HAP-1 (cell line): ENCODE data around the gene CPNE4.

ENCODE experiments used
- DNase-seq, 2 experiments: peaks; one replicate each; pipeline ENCODE4 v3.0.0-alpha.2; 2016 to 2020; ENCODE audit warnings: low spot score in 2 of 2
- H3K27me3 ChIP-seq: fragments of 250-450 bp; sonication (Bioruptor Pico); 2 replicates; pipeline ENCODE4 v1.5.1; 2020; ENCODE audit warnings: low read depth, mild to moderate bottlenecking, moderate library complexity
- H3K36me3 ChIP-seq: fragments of 250-450 bp; sonication (Bioruptor Pico); replicated peaks from 2 replicates; pipeline ENCODE4 v1.5.1; 2020; ENCODE audit warnings: mild to moderate bottlenecking
- H3K4me1 ChIP-seq: fragments of 250-450 bp; sonication (Bioruptor Pico); 2 replicates; pipeline ENCODE4 v1.5.1; 2020; ENCODE audit warnings: mild to moderate bottlenecking
- H3K4me3 ChIP-seq: fragments of 250-450 bp; sonication (Bioruptor Pico); 2 replicates; pipeline ENCODE4 v1.5.1; 2020; ENCODE audit warnings: mild to moderate bottlenecking, moderate library complexity
- H3K9me3 ChIP-seq: fragments of 250-450 bp; sonication (Bioruptor Pico); 2 replicates; pipeline ENCODE4 v1.5.1; 2020; ENCODE audit warnings: mild to moderate bottlenecking, moderate library complexity
- in situ Hi-C: fragments of 300-500 bp; cut with MboI; formaldehyde crosslinking; loops from 3 replicates; pipeline ENCODE4 v1.14.3; 2020; ENCODE audit warnings: low sequenced_read_pairs, inconsistent platforms, mixed read lengths

CPNE4 gene

DNA sequence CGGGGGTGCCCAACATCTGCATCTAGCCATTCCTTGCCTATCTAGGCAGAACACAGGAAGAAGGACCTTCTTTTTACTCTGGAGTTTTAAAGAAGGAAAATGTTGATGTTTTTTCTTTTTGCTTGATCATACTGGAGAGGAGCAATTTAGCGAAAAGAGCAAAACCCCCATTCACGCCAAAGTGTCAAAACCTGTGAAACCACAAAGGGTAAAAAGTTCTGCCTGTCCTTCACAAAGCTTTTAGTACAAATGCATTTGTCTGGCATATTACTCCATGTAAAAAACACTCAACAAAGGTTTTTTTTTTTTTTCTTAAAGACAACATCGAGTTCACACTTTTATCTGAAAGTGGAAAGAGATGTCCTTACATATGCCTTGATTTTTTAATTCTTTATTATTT lies 317.9 kb downstream of the CPNE4 start:
- DNase-seq = no peak
- Histone ChIP-seq H3K36me3 (no peaks in the 10 kb centered on the region), H3K4me1 (no peaks in the 10 kb centered on the region), H3K9me3 (no peaks in the 10 kb centered on the region), H3K27me3 (no peaks in the 10 kb centered on the region), H3K4me3 (no peak overlapping the region)
- in situ Hi-C loops = no loop called here

DNA sequence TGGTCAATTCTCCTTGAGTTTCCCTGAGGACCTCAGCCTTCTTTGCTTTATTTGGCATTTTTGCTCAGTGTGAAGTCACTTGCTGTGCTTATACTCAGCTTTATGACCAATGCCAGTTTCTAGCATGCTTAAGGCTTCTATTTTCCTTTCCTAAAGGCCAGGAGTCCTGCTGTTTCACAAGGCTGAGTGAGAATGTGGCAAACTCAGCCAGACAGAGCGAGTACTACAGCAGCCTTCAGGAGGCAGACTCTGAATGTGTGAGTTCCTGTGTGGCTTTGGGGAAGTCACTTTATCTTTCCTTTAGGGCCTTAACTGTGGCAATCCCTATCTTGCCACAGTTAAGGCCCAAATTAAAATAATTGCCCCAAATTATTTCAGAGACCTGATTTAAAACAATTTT lies 318.8 kb downstream of the CPNE4 start:
- in situ Hi-C loops = no loop called here
- no peaks in the 10 kb centered on the region for H3K36me3 ChIP-seq
- no peaks in the 10 kb centered on the region for H3K27me3 ChIP-seq
- no peaks in the 10 kb centered on the region for H3K9me3 ChIP-seq
- no peak overlapping the region for H3K4me3 ChIP-seq
- DNase-seq = no peak
- H3K4me1 ChIP-seq = no peaks in the 10 kb centered on the region

DNA sequence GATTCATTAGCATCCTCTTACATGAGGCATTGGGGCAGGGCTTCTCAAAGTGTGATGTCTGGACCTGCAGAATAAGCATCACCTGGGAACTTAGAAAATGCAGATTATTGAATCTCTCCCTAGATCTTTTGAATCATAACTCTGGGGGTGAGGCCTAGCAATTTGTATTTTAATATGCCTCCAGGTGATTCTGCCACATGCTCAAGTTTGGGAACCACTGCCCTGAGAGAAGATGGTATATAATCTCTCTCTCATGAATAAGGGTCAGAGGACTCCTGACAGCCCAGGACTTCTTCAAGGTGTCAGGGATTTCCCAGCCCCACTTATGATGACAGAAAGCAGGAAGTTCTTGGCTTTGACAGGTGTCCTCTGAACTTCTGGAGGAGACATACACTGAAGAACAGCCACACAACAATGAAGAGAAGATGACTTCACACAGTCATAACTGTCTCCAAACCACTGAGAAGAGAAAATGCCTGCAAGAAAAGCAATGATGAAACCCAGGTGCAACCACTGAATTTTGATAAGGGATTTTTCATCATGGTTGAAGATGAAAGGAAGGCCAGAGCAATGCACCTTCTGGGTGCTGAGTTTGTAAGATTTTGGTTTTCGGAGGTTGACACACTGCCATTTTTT lies 320.1 kb downstream of the CPNE4 start:
- no peak for DNase-seq
- Histone ChIP-seq H3K27me3 (no peaks in the 10 kb centered on the region), H3K36me3 (no peaks in the 10 kb centered on the region), H3K4me1 (no peaks in the 10 kb centered on the region), H3K9me3 (no peaks in the 10 kb centered on the region), H3K4me3 (no peak overlapping the region)
- in situ Hi-C loops = no loop called here

DNA sequence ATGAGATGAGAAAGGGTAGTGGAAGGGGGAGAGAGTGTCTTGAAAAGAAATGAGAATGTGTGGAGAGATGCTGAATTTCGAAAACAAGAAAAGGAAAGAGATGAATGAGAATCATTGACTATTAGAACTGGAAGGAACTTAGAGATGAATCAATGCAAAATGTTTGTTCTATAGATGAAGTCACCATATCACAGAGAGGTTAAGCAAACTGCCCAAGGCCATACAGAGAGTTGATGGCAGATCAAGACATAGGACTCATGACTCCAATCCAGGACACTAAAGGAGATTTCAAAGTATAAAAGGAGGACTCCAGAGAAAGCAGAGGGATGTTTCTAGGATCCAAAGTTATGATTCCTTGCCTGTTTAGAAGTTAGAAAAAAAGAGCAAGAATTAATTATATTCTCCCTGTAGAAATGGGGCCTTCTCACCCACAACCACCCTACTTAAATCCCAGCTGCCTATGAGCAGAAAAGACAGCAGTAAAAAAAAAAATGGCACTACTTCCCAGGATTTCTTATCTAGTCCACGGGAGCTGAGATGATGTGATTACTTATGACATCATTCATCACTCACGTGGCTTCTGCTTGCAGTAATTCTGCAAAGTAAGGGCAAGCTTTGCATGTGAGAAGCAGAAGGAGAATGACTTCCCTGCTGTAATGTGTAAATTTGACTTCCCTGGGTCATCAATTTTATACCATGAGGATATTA lies 321.2 kb downstream of the CPNE4 start:
- Histone ChIP-seq H3K4me3 (no peak overlapping the region), H3K4me1 (no peaks in the 10 kb centered on the region), H3K36me3 (no peaks in the 10 kb centered on the region), H3K9me3 (no peaks in the 10 kb centered on the region), H3K27me3 (no peaks in the 10 kb centered on the region)
- in situ Hi-C loops = no loop called here
- no peak for DNase-seq

DNA sequence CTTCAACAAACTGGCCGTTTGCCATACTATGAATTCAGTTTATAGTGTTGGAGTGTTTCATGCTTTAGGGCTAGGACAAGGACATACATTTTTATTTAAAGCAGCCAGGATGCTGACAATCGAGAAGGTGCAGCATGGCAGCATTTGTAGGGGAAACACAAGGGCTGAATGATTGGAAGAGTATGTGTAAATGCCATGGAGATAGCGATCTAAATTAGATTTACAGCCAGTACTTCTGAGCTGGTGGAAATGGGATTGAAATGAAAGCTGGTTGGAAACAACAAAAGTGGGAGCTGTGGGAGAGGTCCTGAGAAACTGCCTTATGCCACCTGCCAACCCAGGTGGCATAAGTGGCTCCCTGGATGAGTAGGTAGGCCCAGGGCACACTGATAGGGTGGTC lies 322.2 kb downstream of the CPNE4 start:
- no peaks in the 10 kb centered on the region for H3K9me3 ChIP-seq

DNA sequence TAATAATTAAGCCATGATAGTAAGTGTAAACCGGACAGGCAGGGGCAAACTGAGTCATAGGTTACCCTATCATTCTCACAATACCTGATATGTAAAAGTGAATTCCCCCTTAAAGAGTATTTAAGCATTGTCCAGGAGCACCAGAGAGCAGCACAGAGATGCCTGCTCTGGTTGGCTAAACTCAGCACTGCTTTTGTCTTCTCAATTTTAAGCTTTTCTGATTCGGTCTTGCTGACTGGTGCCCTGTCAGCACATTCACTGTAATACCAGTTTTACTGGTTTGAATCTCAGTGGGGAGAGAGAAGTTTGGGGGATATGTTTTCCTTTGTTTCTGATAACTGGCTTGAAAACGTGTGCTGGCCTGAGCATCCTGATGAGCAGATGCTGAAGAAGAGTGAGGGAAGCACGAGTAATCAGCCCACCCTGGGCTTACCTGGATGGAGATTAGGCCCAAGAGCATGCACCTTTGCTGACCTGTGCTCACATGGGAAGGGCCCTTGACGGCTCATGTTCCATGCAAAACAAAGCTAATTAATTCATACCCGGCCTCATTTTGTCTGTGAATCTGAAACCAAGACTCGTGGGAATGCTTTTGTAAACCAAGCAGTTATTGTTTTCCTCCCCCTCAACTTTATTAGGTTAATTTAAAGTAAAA lies 323.6 kb downstream of the CPNE4 start:
- no peak for DNase-seq
- in situ Hi-C loops = no loop called here
- H3K36me3 ChIP-seq = no peaks in the 10 kb centered on the region
- no peaks in the 10 kb centered on the region for H3K4me1 ChIP-seq
- no peak overlapping the region for H3K4me3 ChIP-seq
- H3K9me3 ChIP-seq = no peaks in the 10 kb centered on the region
- no peaks in the 10 kb centered on the region for H3K27me3 ChIP-seq

More for the DNA sequence above, 322.2 kb downstream of the CPNE4 start:
- in situ Hi-C loops = no loop called here
- Histone ChIP-seq H3K4me1 (no peaks in the 10 kb centered on the region), H3K4me3 (no peak overlapping the region), H3K27me3 (no peaks in the 10 kb centered on the region), H3K36me3 (no peaks in the 10 kb centered on the region)
- DNase-seq = no peak

DNA sequence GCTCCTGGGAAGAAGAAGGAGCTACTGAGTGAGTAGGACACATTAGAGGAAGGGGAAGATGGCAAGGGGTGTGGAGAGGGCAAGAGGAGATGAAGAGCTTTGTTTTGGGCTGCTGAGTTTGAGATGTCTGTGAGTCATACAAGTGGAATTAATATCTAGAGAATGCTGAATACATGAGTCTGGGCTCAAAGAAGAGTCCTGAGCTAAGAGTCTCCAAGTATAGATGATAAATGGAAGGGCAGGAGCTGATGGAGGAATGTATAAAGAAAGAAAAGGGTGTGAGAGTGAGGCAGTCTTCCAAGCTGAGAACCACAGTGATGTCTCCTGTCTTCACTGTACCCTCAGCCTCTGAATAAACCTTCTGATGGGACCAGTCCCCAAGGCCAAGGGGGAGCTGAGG lies 326.6 kb downstream of the CPNE4 start:
- H3K4me3 ChIP-seq = no peak overlapping the region
- H3K36me3 ChIP-seq = no peaks in the 10 kb centered on the region
- H3K27me3 ChIP-seq = no peaks in the 10 kb centered on the region
- in situ Hi-C loops = no loop called here
- DNase-seq = no peak
- H3K9me3 ChIP-seq = no peaks in the 10 kb centered on the region
- H3K4me1 ChIP-seq = no peaks in the 10 kb centered on the region

DNA sequence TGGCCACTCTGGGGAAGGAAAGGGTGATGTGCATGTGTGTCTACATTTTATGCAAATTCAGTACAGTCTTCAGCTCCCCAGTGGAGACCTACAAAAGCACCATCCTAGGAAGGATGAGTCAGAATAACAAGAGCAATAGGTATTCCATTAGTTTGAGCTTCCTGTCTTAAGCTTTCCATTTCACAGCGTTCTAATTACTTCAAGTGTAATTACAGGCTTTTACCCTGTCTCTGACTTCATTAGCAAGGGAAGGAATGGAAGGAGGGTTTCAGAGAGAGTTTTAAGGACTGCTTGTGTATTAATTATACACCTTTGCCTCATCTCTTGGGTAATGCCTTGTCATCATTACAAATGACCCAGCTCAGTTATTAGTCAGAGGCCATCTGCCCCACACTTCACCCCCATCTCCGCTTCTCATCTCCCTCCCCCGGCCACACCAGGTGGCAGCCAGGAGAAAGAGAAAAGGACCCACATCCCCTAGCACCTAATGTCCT lies 329.2 kb downstream of the CPNE4 start:
- Histone ChIP-seq H3K4me3 (no peak overlapping the region), H3K4me1 (no peaks in the 10 kb centered on the region), H3K27me3 (no peaks in the 10 kb centered on the region), H3K9me3 (no peaks in the 10 kb centered on the region), H3K36me3 (no peaks in the 10 kb centered on the region)
- in situ Hi-C loops = no loop called here
- no peak for DNase-seq

DNA sequence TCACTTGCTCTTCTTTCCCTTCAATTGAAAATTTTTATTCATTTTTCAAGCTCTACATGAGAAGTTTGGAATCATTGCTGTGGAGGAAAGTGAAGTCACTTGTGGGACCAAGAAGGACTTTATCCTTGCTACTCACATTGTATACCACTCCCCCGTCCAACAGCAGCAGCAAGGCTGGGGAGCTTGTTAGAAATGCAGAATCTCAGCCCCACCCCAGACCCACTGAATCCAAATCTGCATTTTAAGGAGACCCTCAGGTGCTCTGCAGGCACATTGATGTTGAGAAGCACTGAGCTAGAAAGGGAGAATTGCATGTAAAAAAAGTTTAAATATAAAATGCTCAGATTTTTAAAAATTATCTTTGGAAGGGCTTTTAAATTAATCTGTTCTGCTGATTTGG lies 329.7 kb downstream of the CPNE4 start:
- Histone ChIP-seq H3K9me3 (no peaks in the 10 kb centered on the region), H3K4me3 (no peak overlapping the region), H3K36me3 (no peaks in the 10 kb centered on the region), H3K27me3 (no peaks in the 10 kb centered on the region), H3K4me1 (no peaks in the 10 kb centered on the region)
- DNase-seq = no peak
- in situ Hi-C loops = no loop called here

DNA sequence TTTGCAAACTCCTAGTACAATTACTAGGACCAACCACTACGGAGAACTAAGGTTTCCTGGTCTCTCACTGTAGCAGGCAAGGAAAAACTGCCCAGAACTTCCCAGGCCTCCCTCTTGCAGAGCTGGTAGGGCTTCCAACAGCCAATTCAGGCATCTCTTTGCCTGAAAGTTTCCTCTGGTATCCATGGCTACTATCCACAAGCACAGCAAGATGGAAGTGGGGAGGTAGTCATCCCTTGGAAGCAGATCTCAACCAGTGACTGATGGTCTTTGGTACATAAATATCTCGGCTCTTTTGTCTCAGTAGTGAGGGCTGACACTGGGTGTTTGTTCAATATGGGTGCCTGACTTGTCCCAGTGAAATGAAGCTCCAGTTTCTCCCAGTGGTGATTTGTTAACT lies 330.7 kb downstream of the CPNE4 start:
- in situ Hi-C loops = no loop called here
- no peaks in the 10 kb centered on the region for H3K4me1 ChIP-seq
- H3K36me3 ChIP-seq = no peaks in the 10 kb centered on the region
- H3K9me3 ChIP-seq = no peaks in the 10 kb centered on the region
- H3K27me3 ChIP-seq = no peaks in the 10 kb centered on the region
- H3K4me3 ChIP-seq = no peak overlapping the region
- no peak for DNase-seq

DNA sequence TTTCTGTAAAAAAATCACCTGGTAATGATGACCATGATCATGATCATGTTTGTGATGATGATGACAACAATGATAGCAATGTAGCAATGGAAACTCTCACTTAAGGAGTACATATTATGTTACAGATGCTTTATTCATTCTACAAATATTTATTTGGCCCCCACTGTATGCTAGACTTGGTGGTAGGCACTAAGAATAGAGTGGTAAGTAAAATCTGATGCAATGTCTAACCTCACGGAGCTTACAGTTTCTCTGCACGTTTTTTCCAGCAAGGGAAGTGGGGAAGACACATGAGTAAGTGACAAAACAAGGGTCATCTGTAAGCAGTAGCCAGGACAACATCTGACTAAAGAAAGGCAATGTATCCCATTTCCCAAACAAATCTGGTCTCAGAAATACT lies 332.7 kb downstream of the CPNE4 start:
- in situ Hi-C loops = no loop called here
- no peak for DNase-seq

DNA sequence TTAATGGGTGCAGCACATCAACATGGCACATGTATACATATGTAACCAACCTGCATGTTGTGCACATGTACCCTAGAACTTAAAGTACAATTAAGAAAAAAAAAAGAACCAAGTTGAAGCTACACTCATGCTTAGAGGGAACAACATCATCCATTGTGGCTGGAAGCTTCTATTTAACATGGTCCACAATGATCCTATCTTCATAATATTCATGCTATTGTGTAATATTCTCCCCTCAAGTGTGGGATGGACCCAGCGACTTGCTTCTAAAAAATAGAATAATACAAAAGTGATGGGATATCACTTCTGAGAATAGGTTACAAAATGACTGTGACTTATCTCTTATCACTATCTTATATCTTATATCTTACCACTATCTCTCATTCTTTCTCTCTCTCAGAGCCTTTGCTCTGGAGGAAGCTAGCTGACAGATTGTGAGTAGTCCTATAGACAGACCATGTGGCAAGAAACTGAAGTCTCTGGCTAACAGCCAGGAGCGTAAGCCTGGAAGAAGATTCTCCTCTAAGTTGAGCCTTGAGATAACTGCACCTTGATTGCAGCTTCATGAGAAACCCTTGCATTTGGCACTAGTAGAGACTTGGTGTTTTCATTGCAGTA lies 333.6 kb downstream of the CPNE4 start:
- H3K27me3 ChIP-seq = no peaks in the 10 kb centered on the region
- no peaks in the 10 kb centered on the region for H3K4me1 ChIP-seq
- no peak for DNase-seq

More for the DNA sequence above, 332.7 kb downstream of the CPNE4 start:
- Histone ChIP-seq H3K36me3 (no peaks in the 10 kb centered on the region), H3K27me3 (no peaks in the 10 kb centered on the region), H3K9me3 (no peaks in the 10 kb centered on the region), H3K4me3 (no peak overlapping the region), H3K4me1 (no peaks in the 10 kb centered on the region)

DNA sequence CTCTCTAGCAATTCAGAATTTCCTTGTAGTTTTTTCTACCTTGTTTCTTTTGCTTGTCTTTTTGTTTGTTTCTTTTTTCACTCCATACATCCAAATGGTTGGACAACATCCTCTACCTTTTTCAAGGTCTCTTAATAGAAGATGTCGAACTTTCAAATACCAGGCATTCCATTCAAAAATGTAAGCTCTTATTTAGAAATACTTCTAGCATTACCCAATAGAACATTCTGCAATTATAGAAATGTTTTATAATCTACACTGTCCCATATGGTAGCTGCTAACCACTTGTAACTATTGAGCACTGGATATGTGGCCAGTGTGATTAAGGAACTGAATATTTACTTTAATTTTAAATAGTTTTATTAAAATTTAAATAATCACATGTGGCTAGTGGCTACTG lies 335.8 kb downstream of the CPNE4 start:
- no peaks in the 10 kb centered on the region for H3K9me3 ChIP-seq
- no peaks in the 10 kb centered on the region for H3K27me3 ChIP-seq
- no peaks in the 10 kb centered on the region for H3K4me1 ChIP-seq
- H3K4me3 ChIP-seq = no peak overlapping the region
- in situ Hi-C loops = no loop called here
- no peak for DNase-seq
- H3K36me3 ChIP-seq = no peaks in the 10 kb centered on the region

More for the DNA sequence above, 333.6 kb downstream of the CPNE4 start:
- Histone ChIP-seq H3K36me3 (no peaks in the 10 kb centered on the region), H3K4me3 (no peak overlapping the region), H3K9me3 (no peaks in the 10 kb centered on the region)
- in situ Hi-C loops = no loop called here

DNA sequence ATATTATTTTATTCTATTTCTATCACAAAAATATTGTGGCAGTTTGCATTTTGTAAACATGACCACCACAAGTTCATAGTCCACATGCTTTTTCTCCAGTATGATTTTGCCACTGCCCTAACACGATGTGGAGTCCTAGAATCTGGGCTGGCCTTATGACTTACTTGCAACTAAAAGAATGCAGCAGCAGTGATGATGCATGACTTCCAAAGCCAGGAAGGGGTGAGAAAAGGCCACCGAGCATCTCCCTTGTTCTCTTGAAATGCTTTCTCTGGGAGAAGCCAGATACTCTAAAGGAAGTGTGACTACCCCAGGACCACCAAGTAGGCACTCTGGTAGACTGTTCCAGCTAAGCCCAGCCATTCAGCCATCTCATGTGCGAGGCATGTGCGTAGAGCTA lies 340.4 kb downstream of the CPNE4 start:
- Histone ChIP-seq H3K9me3 (no peaks in the 10 kb centered on the region), H3K4me3 (no peak overlapping the region), H3K4me1 (no peaks in the 10 kb centered on the region), H3K36me3 (no peaks in the 10 kb centered on the region), H3K27me3 (no peaks in the 10 kb centered on the region)
- in situ Hi-C loops = no loop called here
- DNase-seq = no peak
